Progenitor cell of endocrine pancreas (in vitro differentiated cells): ENCODE measurements around the gene APBB1IP. TPM values are rescaled to one million over a fixed set of nuclear protein-coding genes. Genes with fewer than 3 reads are reported as not detected.

Experiments used
- DNase-seq: peaks from one replicate; pipeline ENCODE4 v3.0.0; 2021; ENCODE audit warnings: low spot score; ENCODE audit not compliant: unreplicated experiment
- H3K27ac Mint-ChIP-seq: 2 replicates; pipeline ENCODE4 v1.8.0; 2021; ENCODE audit warnings: mild to moderate bottlenecking, moderate library complexity, mixed read lengths
- H3K27me3 Mint-ChIP-seq: 2 replicates; pipeline ENCODE4 v1.8.0; 2021; ENCODE audit warnings: mixed read lengths
- H3K36me3 Mint-ChIP-seq: 2 replicates; pipeline ENCODE4 v1.8.0; 2022; ENCODE audit warnings: mixed read lengths; ENCODE audit not compliant: insufficient read depth
- H3K4me1 Mint-ChIP-seq: 2 replicates; pipeline ENCODE4 v1.8.0; 2021; ENCODE audit warnings: low read depth, mixed read lengths
- H3K4me3 Mint-ChIP-seq: 2 replicates; pipeline ENCODE4 v1.8.0; 2021; ENCODE audit warnings: low read depth, mild to moderate bottlenecking, moderate library complexity, mixed read lengths
- H3K9me3 Mint-ChIP-seq: 2 replicates; pipeline ENCODE4 v1.8.0; 2021; ENCODE audit warnings: low read depth, mixed read lengths
- CTCF ChIP-seq: fragments of 200-600 bp; sonication (generic); IDR thresholded peaks from one replicate; pipeline ENCODE4 v1.5.0; 2021; ENCODE audit warnings: antibody characterized with exemption, mild to moderate bottlenecking; ENCODE audit not compliant: unreplicated experiment
- total RNA-seq: library from RNA; stranded (reverse); gene quantifications from 2 replicates; pipeline ENCODE4 v1.2.1, GENCODE V29; 2021

APBB1IP gene
- total RNA-seq, 1 donor from 2014 or later = 0.38 TPM

- Mint-ChIP-seq H3K4me3 (no peak overlapping the region), H3K9me3 (no peaks in the 10 kb centered on the region), H3K36me3 (no peaks in the 10 kb centered on the region), H3K27me3 (no peaks in the 10 kb centered on the region), H3K4me1 (peaks cover 16% of the 10 kb centered on the region), H3K27ac (no peak overlapping the region)
- TF ChIP-seq CTCF = no peak
- no peak for DNase-seq
Observed at GRCh38 chr10:26528715-26529393, 90.7 kb downstream of the APBB1IP start.

DNA sequence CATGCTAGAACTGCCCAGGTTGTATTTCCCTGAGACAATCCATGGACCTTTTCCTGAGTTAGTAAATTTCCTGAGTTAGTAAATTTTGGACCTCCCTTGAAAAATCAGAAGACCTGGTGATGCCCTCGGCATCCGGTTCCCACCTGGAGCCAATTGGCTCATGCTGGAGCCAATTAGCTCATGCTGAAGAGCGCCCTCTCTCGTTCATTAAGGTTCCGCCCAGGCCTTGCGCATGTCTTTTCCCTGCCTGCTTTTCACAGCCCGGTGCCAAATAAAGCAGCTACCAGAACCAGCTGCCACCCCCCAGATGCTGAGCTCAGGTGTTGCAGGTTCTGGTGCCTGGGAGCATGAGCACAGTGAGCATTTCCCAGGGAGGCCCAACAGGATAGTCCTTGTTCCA lies 96.2 kb downstream of the APBB1IP start:
- H3K4me1 Mint-ChIP-seq = no peaks in the 10 kb centered on the region
- H3K36me3 Mint-ChIP-seq = no peaks in the 10 kb centered on the region
- no peak overlapping the region for H3K4me3 Mint-ChIP-seq
- no peak for TF ChIP-seq CTCF
- no peak overlapping the region for H3K27ac Mint-ChIP-seq
- no peak for DNase-seq
- H3K27me3 Mint-ChIP-seq = no peaks in the 10 kb centered on the region
- H3K9me3 Mint-ChIP-seq = no peaks in the 10 kb centered on the region

DNA sequence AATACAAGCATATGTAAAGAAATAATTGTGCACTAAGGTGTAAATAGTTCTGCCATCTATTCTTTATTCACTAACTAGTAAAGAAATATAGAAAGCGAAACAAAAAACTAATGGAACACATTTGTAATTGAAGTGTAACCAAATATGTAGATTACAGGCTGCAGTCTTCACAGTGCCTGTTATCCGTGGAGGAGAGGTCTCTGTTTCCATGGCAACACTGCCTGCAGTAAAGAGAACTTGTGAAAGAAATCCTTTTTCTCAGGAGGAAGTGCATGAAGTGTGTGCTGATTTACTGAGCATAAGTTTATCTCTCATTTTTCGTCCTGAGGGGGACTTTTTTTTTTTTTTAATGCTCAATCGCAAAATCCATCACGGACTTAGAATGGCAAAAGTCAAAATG lies 102.5 kb downstream of the APBB1IP start:
- Mint-ChIP-seq H3K4me1 (peaks cover 1% of the 10 kb centered on the region), H3K27ac (no peak overlapping the region), H3K9me3 (no peaks in the 10 kb centered on the region), H3K27me3 (no peaks in the 10 kb centered on the region), H3K4me3 (no peak overlapping the region), H3K36me3 (no peaks in the 10 kb centered on the region)
- no peak for DNase-seq
- no peak for TF ChIP-seq CTCF

DNA sequence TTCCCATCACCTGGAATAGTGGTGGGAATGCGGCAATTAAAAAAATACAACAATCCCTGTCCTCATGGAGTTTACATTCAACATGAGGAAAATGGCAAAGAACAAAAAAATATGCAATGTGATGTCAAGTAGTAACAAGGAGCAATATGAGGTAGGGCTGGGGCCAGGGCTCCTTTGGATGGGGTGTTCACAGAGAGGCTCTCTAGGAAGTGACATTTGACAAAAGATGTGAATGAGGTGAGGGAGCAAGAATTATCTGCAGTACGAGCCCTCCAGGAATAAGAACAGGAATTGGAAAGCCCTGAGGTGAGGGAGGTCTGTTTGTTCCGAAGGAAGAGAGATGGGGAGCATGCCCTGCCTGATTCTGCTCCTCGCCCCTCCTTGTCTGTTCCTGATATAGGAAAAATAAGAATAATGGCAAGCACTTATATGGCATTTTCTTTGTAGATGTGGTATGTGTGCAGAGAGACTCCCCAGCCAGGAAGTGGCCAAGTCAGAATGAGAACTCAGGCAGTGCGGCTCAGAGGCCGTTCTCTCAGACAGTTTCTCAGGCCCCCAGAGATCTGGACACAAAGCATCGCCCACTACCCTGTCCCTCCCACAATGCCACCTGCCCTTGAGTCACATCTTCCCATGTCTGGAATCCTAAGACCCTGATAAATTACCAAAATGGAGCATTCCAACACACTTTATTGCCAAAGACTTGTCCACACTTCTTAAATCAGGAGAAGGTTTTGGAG lies 105.6 kb downstream of the APBB1IP start:
- Mint-ChIP-seq H3K27ac (no peak overlapping the region), H3K4me3 (no peak overlapping the region), H3K4me1 (peaks cover 1% of the 10 kb centered on the region), H3K36me3 (no peaks in the 10 kb centered on the region), H3K9me3 (peaks cover 3% of the 10 kb centered on the region), H3K27me3 (no peaks in the 10 kb centered on the region)
- no peak for TF ChIP-seq CTCF
- DNase-seq = no peak

GRCh38 chr10:26544932-26545331 lies 106.8 kb downstream of the APBB1IP start:
- Mint-ChIP-seq H3K9me3 (peaks cover 10% of the 10 kb centered on the region), H3K4me1 (peaks cover 1% of the 10 kb centered on the region), H3K36me3 (no peaks in the 10 kb centered on the region), H3K27me3 (no peaks in the 10 kb centered on the region), H3K4me3 (no peak overlapping the region), H3K27ac (no peak overlapping the region)
- no peak for TF ChIP-seq CTCF
- DNase-seq = no peak
